NCI-H446 (cell line): ENCODE measurements around the gene HAVCR1.
"Not testable (repeated sequence)": the region's sequence is repeated elsewhere in the genome, so short reads cannot be mapped to it uniquely, and the experiment has no call there.

Experiments
- DNase-seq, 2 experiments: peaks; one replicate each; lab custom pipeline; 2025; lab: John Stamatoyannopoulos, UW

HAVCR1 gene

DNA sequence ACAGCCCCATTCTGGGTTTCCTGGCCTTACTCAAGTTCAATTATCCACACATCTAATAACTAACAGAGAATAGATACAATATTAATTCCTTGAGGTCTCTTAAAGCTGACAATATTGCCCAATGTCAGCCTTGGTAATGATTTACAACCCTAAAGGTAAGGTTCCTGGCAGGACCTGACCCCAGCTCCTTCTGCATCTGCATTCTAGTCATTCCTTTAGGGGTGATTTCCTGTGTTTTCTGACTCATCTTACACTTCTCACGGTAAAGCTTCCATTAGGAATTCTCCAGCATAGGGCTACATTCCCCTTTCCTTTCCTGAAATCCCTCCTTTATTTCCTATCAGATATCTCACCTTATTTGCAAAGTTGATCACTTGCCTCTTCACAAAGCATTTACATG lies 9.3 kb downstream of the HAVCR1 start:
- DNase-seq, result no peak

GRCh38 chr5:157047898-157048297 lies 11.0 kb downstream of the HAVCR1 start:
- DNase-seq, result no peak

- not testable (repeated sequence) for DNase-seq
These were observed 11.9 kb downstream of the HAVCR1 start for GRCh38 chr5:157047016-157047415.

- peak in 1 of 2 experiments; percentile 25 for DNase-seq
These were observed 12.9 kb downstream of the HAVCR1 start for GRCh38 chr5:157046041-157046440.

DNA sequence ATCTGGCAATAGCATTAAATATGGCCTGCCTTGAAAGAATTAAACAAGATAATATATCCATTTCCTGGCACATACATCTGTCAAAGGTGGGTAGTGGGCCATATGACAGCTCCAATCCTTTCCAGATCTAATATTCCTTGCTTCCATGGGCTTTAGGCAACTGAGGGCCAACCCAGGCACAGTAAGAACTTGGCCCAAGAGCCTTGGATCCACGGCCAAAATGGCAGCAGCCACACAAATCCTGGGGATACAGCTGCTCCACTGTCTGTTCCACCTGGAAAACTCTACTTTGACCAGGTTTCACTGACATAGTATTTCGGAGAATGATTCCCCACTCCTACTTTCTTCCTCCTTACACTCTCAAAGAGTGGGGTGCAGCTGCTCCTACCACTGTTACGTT lies 13.3 kb downstream of the HAVCR1 start:
- DNase-seq, result peak in 1 of 2 experiments; percentile 41

- DNase-seq, result no peak
These were observed 20.2 kb downstream of the HAVCR1 start for GRCh38 chr5:157038568-157039187.

- DNase-seq, result not testable (repeated sequence)
These were observed 24.5 kb downstream of the HAVCR1 start for GRCh38 chr5:157034106-157035072.

DNA sequence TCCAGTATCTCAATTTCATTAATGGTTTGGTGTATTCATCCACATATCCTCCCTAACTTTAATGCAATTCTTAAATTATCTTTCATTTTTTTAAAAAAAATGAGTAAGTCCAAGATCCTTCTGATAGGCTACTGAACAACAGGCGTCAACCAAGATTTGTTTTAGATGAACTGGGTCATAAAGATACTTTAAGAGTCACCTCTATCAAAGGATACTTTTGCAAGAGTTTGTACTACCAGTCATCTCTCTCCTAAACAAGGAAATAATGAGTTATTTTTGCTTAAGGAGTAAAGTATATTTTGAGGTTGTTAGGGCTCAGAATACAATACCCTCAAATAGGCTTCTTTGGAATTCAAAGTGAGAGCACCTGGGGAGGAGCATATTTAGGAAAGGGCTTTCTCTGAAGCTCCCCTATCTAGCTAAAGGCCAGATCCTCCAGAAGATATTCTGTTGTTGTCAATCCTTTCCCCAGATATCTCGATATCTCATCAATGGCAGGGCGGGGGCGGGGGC lies 25.8 kb downstream of the HAVCR1 start:
- DNase-seq, result no peak

DNA sequence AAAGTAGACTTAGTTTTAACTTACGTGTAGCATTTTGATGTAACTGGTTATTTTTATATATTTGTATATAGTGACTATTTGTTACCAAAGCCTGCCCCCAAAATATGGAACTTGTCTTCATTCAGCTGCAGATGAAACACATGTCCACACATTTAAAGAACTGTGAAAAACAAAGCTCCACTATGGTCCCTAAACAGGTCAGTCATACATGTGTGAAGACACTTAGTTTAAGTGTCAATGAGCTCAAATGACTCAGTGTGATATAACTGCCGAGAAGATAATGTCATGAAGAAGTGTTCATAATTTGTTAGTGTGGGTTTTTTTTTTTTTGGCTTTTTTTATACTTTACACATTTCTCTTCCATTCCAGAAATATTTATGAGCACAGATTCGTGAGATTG lies 28.2 kb downstream of the HAVCR1 start:
- no peak for DNase-seq

DNA sequence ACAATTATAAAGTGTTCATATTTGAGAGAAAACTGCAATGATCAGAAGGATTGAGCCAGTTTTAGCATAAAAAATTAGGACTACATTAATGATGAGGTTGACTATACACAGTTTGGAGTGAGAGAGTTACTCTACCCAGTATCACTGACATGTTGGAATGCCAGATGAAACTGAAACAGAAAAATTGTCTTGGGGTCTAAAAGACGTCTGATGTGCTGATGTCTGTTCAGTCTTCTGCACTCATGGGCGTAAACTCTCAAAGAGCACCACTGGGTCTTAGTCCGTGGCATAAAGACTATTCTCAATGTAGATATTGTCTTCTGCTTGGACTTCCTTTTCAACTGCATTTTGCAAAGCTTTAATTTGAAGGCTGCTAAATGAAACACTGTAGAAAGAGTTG lies 29.5 kb downstream of the HAVCR1 start:
- DNase-seq, result no peak

DNA sequence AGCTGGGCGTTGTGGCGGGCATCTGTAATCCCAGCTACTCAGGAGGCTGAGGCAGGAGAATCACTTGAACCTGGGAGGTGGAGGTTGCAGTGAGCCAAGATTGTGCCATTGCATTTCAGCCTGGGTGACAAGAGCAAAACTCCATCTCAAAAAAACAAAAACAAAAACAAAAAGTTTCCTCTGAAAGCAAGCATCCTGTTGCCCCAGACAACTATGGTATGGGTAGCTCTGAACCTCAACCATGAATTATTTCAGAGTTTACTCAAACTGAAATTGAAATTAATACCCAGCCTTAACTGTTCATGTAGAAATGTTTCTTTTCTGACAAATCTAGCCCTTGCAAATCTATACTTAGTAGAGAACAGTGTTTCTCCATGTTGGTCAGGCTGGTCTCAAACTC lies 31.3 kb downstream of the HAVCR1 start:
- DNase-seq, result not testable (repeated sequence)

DNA sequence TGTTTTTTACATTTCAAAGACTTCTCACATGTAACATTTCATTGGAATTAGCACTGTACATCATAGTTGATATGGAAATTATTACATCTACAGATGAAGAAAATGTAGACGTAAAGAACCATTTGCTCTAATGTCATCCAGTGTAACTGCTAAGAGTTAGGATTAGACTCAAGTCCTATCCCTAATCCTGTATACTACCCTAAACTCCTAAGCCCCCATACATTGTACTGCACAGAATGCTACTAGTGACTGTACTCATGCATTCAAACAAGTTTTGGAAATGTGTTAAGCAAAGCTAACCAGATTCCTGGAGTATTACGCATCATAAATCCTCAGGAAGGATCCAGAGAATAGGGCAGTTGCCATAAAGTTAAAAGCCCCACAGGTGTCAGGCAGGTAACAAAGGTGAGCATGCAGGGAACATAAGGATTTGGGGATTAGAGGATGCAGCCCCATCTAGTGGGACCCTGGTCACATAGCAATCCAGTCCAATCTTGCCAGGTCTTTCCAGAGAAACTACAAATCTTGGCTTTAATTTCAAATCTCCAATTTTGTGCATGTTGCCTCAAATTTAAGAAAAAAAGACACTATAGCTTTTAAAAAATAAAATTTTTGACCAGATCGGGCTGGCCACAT lies 32.0 kb downstream of the HAVCR1 start:
- DNase-seq, result no peak

DNA sequence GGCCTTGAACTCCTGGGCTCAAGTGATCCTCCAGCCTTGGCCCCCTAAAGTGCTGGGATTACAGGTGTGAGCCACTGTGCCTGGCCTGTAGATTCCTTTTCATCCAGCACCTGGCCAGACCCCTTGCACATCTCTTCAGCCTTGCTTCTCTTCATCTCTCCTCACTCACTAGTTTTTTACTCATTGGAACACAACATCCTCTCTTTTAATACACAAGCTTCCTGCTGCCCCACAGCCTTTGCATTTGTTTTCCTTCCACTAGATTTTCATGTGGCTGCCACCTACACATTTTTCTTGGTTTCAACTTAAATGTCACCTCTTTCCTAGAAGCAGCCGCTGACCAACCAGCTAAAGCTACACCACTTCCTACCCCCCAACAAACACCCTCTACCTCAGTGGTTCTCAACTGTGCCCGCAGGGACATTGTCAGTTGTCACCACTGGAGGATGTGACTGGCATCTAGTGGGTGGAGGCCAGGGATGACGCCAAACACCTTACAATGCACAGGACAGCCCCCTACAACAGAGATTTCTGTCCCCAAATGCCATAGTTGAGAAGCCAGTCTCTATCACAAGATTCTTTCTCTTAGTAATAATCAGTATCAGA lies 33.7 kb downstream of the HAVCR1 start:
- DNase-seq, result no peak

DNA sequence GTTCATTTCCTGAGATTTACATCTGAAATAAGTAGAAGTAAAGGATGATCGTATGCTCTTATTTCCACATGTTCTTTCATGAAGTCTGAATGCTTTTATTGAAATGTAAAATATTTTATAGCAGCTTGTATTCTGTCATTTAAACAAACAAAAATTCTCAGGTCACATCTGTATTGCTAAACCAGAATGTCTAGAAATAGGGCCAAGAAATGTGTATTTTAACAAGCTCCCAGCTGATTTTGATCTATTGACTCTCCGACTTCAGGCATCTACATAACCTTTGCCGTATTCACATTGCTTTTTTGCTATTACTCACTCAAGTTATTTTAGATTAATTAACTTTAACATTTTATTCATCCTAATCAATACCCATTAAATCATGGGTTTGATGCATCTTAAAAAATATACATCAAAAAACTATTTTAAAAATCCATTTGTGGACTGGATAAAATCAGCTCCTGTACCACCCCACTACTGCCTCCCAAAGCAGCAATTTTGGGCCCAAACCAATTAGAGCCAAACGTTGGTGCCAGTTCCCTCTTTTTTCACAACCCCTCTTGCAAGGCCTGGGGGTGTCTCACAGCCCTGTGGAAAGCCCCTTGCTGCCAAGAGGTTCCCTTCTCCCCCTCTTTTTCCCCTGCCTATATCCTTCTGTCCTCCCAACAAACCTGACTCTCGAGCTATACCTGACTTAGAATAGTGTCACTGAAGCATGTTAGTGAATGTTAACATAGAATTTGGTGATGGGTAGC lies 34.5 kb downstream of the HAVCR1 start:
- DNase-seq, result no peak

DNA sequence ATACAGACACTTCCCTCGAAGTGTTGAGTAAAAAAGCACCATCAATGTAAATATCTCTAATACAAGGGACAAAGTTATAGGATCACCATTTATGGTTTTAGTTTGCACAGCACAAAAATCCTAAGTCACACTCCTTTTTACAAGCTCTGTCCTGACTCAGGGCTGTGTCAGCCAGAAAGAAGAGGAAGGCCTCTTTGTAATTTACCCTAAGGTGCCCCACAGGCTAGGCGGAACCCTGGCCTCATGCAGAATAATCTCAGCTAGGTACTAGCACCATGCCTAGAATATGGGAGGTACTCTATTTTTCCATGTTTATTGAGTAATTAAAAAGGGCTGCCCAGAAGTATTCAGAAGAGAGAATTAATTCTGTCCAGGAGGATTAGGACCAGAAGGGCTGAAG lies 36.9 kb downstream of the HAVCR1 start:
- no peak for DNase-seq

DNA sequence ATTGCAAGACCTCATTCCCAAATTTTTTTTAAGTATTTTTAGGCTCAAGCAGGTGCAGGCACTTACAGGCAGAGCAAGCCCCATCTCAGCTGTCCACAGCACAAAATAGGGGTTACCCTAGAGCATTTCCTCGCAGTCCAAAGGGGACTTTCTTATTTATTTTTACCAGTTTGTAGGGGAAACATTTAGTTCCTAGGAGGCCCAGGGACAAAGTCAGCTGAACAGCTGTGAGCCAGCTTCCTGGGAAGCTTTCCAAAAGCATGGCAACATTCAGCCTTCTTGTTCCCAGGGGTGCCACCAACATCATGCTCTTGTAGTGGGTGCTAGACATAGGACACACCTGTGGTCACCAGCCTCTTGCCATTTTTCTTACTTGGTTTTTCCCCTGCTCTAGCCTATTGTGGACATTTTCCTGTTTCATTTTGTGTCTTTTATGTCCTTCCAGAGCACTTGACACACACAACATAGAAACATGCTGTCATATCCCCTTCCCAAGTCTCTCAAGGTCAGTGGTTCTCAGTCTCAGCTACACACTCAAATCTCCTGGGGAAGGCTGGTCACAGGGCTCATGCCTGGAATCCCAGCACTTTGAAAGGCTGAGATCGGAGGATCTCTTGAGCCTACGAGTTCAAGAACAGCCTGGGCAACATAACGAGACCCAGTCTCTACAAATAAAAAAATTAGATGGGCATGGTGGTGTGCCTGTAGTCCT lies 38.2 kb downstream of the HAVCR1 start:
- DNase-seq, result no peak

GRCh38 chr5:157020002-157020401 lies 38.9 kb downstream of the HAVCR1 start:
- no peak for DNase-seq

DNA sequence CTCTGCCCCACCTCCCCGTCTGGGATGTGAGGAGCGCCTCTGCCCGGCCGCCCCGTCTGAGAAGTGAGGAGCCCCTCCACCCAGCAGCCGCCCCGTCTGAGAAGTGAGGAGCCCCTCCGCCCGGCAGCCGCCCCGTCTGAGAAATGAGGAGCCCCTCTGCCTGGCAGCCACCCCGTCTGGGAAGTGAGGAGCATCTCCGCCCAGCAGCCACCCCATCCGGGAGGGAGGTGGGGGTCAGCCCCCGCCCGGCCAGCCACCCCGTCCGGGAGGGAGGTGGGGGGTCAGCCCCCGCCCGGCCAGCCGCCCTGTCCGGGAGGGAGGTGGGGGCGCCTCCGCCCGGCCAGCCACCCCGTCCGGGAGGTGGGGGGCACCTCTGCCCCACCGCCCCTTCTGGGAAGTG lies 44.8 kb downstream of the HAVCR1 start:
- DNase-seq, result not testable (repeated sequence)

DNA sequence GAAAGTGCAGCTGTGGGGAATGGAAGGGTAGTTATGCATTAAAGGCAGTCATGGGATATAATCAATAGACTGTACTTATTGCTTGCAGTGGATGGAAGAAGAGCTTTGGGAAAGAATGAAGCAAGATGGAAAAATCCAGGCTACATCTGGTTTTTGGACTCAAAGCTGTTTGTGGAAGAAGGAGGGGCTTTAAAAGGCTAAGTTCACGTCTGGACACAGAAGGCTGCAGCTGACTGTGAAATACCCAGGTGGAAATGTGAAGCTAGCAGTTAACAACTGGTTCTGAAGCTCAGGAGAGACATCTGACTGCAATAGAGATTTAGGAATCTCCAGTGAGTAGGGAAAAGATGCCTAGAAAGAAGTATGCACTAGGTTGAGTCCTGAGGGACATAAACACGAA lies 52.7 kb downstream of the HAVCR1 start:
- no peak for DNase-seq

- no peak for DNase-seq
These were observed 53.9 kb downstream of the HAVCR1 start for GRCh38 chr5:157004893-157005551.
